ENCODE measurements around the gene CFAP74. TPM values are rescaled to one million over a fixed set of nuclear protein-coding genes. Genes with fewer than 3 reads are reported as not detected.

Gene CFAP74
- total and polyA plus RNA-seq, 5 donors from 2014 or later = not detected

GRCh38 chr1:1928231-1929101 lies 75.1 kb downstream of the CFAP74 start:
- H3K27me3 ChIP-seq (ENCODE audit: control insufficient read depth, insufficient read depth, low read length) = no peaks in the 10 kb centered on the region
- H3K9me3 ChIP-seq (ENCODE audit: control insufficient read depth in 2 of 2, low read length in 2 of 2) = no peaks in the 10 kb centered on the region
- ATAC-seq (ENCODE audit: low read depth in 2 of 2) (no peak), DNase-seq (no peak)
- no peaks in the 10 kb centered on the region for H3K36me3 ChIP-seq (ENCODE audit: control insufficient read depth, insufficient read depth, low read length)
- H3K27me3 Mint-ChIP-seq = no peaks in the 10 kb centered on the region
- H3K4me3 ChIP-seq (ENCODE audit: low read depth, low read length) = no peak overlapping the region
- H3K4me1 Mint-ChIP-seq = no peaks in the 10 kb centered on the region
- H3K4me3 Mint-ChIP-seq = no peak overlapping the region
- H3K27ac ChIP-seq (ENCODE audit: insufficient read depth, low read length, poor library complexity, severe bottlenecking) = no peak overlapping the region
- H3K4me1 ChIP-seq (ENCODE audit: control insufficient read depth, insufficient read depth, low read length, poor library complexity, severe bottlenecking) = no peaks in the 10 kb centered on the region
- H3K27ac Mint-ChIP-seq = no peak overlapping the region
- H3K9me3 Mint-ChIP-seq = peaks cover 0 to 1% (median 0%) of the 10 kb centered on the region in 7 donors
- no peaks in the 10 kb centered on the region for H3K36me3 Mint-ChIP-seq

GRCh38 chr1:1927751-1928150 lies 75.8 kb downstream of the CFAP74 start:
- Histone ChIP-seq H3K4me1 (ENCODE audit: control insufficient read depth, insufficient read depth, low read length, poor library complexity, severe bottlenecking) (no peaks in the 10 kb centered on the region), H3K4me3 (ENCODE audit: low read depth, low read length) (no peak overlapping the region), H3K27me3 (ENCODE audit: control insufficient read depth, insufficient read depth, low read length) (no peaks in the 10 kb centered on the region), H3K27ac (ENCODE audit: insufficient read depth, low read length, poor library complexity, severe bottlenecking) (no peak overlapping the region), H3K36me3 (ENCODE audit: control insufficient read depth, insufficient read depth, low read length) (no peaks in the 10 kb centered on the region), H3K9me3 (ENCODE audit: control insufficient read depth in 2 of 2, low read length in 2 of 2) (no peaks in the 10 kb centered on the region)
- DNase-seq = no peak
- Mint-ChIP-seq H3K36me3 (no peaks in the 10 kb centered on the region), H3K27ac (no peak overlapping the region), H3K9me3 (no peaks in the 10 kb centered on the region), H3K27me3 (no peaks in the 10 kb centered on the region), H3K4me1 (no peaks in the 10 kb centered on the region), H3K4me3 (no peak overlapping the region)
- ATAC-seq (ENCODE audit: low read depth in 2 of 2) = no peak

GRCh38 chr1:1926886-1927660 lies 76.5 kb downstream of the CFAP74 start:
- no peaks in the 10 kb centered on the region for H3K27me3 ChIP-seq (ENCODE audit: control insufficient read depth, insufficient read depth, low read length)
- H3K9me3 ChIP-seq (ENCODE audit: control insufficient read depth in 2 of 2, low read length in 2 of 2) = no peaks in the 10 kb centered on the region
- Mint-ChIP-seq H3K27ac (no peak overlapping the region), H3K36me3 (no peaks in the 10 kb centered on the region), H3K27me3 (no peaks in the 10 kb centered on the region), H3K9me3 (no peaks in the 10 kb centered on the region), H3K4me1 (no peaks in the 10 kb centered on the region), H3K4me3 (no peak overlapping the region)
- no peaks in the 10 kb centered on the region for H3K4me1 ChIP-seq (ENCODE audit: control insufficient read depth, insufficient read depth, low read length, poor library complexity, severe bottlenecking)
- H3K4me3 ChIP-seq (ENCODE audit: low read depth, low read length) = no peak overlapping the region
- H3K36me3 ChIP-seq (ENCODE audit: control insufficient read depth, insufficient read depth, low read length) = no peaks in the 10 kb centered on the region
- ATAC-seq (ENCODE audit: low read depth in 2 of 2) = no peak
- no peak overlapping the region for H3K27ac ChIP-seq (ENCODE audit: insufficient read depth, low read length, poor library complexity, severe bottlenecking)
- no peak for DNase-seq

DNA sequence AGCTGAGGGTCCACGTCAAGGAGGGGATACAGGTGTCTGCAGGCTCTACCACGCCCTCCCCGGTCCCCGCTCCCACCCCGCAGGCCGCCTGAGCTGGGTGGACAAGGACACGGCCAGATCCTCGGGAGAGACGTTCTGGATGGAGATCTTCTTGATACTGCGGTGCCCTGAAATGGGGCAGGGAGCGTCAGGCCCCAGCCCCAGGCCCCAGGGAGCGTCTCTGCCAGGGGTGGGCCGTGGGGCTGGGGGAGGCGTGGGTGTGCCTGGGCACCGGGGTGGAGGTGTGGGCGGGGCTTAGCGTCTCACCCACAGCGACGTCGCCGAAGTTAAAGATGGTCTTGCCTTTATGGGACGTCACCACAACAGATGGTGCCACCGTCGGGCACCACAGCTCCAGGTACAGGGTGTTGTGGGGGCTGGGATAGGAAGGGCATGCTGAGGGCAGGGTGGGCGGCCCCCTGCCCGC lies 77.2 kb downstream of the CFAP74 start:
- no peaks in the 10 kb centered on the region for H3K27me3 Mint-ChIP-seq
- no peak overlapping the region for H3K4me3 Mint-ChIP-seq
- Histone ChIP-seq H3K4me1 (ENCODE audit: control insufficient read depth, insufficient read depth, low read length, poor library complexity, severe bottlenecking) (no peaks in the 10 kb centered on the region), H3K36me3 (ENCODE audit: control insufficient read depth, insufficient read depth, low read length) (no peaks in the 10 kb centered on the region), H3K27me3 (ENCODE audit: control insufficient read depth, insufficient read depth, low read length) (no peaks in the 10 kb centered on the region), H3K4me3 (ENCODE audit: low read depth, low read length) (no peak overlapping the region), H3K9me3 (ENCODE audit: control insufficient read depth in 2 of 2, low read length in 2 of 2) (no peaks in the 10 kb centered on the region), H3K27ac (ENCODE audit: insufficient read depth, low read length, poor library complexity, severe bottlenecking) (no peak overlapping the region)
- no peak overlapping the region for H3K27ac Mint-ChIP-seq
- DNase-seq = no peak
- no peaks in the 10 kb centered on the region for H3K4me1 Mint-ChIP-seq
- H3K9me3 Mint-ChIP-seq = no peaks in the 10 kb centered on the region
- no peak for ATAC-seq (ENCODE audit: low read depth in 2 of 2)
- no peaks in the 10 kb centered on the region for H3K36me3 Mint-ChIP-seq

- no peaks in the 10 kb centered on the region for H3K27me3 Mint-ChIP-seq
- no peak overlapping the region for H3K4me3 Mint-ChIP-seq
- no peaks in the 10 kb centered on the region for H3K9me3 ChIP-seq (ENCODE audit: control insufficient read depth in 2 of 2, low read length in 2 of 2)
- DNase-seq = no peak
- H3K27ac Mint-ChIP-seq = no peak overlapping the region
- H3K4me1 Mint-ChIP-seq = no peaks in the 10 kb centered on the region
- no peak overlapping the region for H3K4me3 ChIP-seq (ENCODE audit: low read depth, low read length)
- no peak for ATAC-seq (ENCODE audit: low read depth in 2 of 2)
- no peaks in the 10 kb centered on the region for H3K4me1 ChIP-seq (ENCODE audit: control insufficient read depth, insufficient read depth, low read length, poor library complexity, severe bottlenecking)
- H3K27me3 ChIP-seq (ENCODE audit: control insufficient read depth, insufficient read depth, low read length) = no peaks in the 10 kb centered on the region
- no peaks in the 10 kb centered on the region for H3K9me3 Mint-ChIP-seq
- no peaks in the 10 kb centered on the region for H3K36me3 Mint-ChIP-seq
- no peak overlapping the region for H3K27ac ChIP-seq (ENCODE audit: insufficient read depth, low read length, poor library complexity, severe bottlenecking)
- no peaks in the 10 kb centered on the region for H3K36me3 ChIP-seq (ENCODE audit: control insufficient read depth, insufficient read depth, low read length)
Measured at GRCh38 chr1:1925437-1926345, 77.9 kb downstream of the CFAP74 start.

- Mint-ChIP-seq H3K4me1 (no peaks in the 10 kb centered on the region), H3K27me3 (no peaks in the 10 kb centered on the region), H3K36me3 (no peaks in the 10 kb centered on the region), H3K4me3 (no peak overlapping the region), H3K9me3 (no peaks in the 10 kb centered on the region), H3K27ac (peak overlapping the region in 1 of 3 donors; percentile 31)
- Histone ChIP-seq H3K4me1 (ENCODE audit: control insufficient read depth, insufficient read depth, low read length, poor library complexity, severe bottlenecking) (peaks cover 1% of the 10 kb centered on the region), H3K36me3 (ENCODE audit: control insufficient read depth, insufficient read depth, low read length) (no peaks in the 10 kb centered on the region), H3K9me3 (ENCODE audit: control insufficient read depth in 2 of 2, low read length in 2 of 2) (no peaks in the 10 kb centered on the region), H3K4me3 (ENCODE audit: low read depth, low read length) (no peak overlapping the region), H3K27ac (ENCODE audit: insufficient read depth, low read length, poor library complexity, severe bottlenecking) (no peak overlapping the region), H3K27me3 (ENCODE audit: control insufficient read depth, insufficient read depth, low read length) (no peaks in the 10 kb centered on the region)
- no peak for ATAC-seq (ENCODE audit: low read depth in 2 of 2)
- DNase-seq = no peak
Measured at GRCh38 chr1:1924849-1925248, 78.7 kb downstream of the CFAP74 start.

DNA sequence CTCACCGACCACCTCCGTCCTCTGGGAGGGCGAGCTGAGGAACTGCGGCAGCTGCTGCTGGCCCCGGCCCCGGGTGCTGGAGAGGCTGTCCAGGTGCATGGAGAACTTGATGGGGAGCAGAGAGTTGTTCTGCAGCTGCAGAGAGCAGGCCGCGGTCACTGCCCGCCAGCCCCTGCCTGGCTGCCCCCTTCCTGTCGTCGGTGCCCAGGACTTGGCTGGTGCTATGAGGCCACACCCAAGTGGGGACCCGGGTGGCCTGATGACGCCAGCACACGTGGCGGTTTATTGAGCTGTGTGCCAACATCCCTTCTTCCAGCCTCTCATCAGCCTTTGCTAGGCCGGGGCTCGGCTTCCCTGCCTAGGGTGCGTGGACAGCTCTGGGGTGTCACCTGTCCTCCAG lies 79.2 kb downstream of the CFAP74 start:
- no peaks in the 10 kb centered on the region for H3K36me3 ChIP-seq (ENCODE audit: control insufficient read depth, insufficient read depth, low read length)
- no peak overlapping the region for H3K4me3 Mint-ChIP-seq
- no peaks in the 10 kb centered on the region for H3K9me3 ChIP-seq (ENCODE audit: control insufficient read depth in 2 of 2, low read length in 2 of 2)
- H3K36me3 Mint-ChIP-seq = no peaks in the 10 kb centered on the region
- H3K9me3 Mint-ChIP-seq = no peaks in the 10 kb centered on the region
- H3K27ac Mint-ChIP-seq = no peak overlapping the region
- H3K4me3 ChIP-seq (ENCODE audit: low read depth, low read length) = no peak overlapping the region
- peaks cover 0 to 2% (median 0%) of the 10 kb centered on the region in 4 donors for H3K4me1 Mint-ChIP-seq
- ATAC-seq (ENCODE audit: low read depth in 2 of 2) (no peak), DNase-seq (no peak)
- peaks cover 5% of the 10 kb centered on the region for H3K4me1 ChIP-seq (ENCODE audit: control insufficient read depth, insufficient read depth, low read length, poor library complexity, severe bottlenecking)
- H3K27me3 ChIP-seq (ENCODE audit: control insufficient read depth, insufficient read depth, low read length) = no peaks in the 10 kb centered on the region
- peaks cover 2% of the 10 kb centered on the region for H3K27me3 Mint-ChIP-seq
- H3K27ac ChIP-seq (ENCODE audit: insufficient read depth, low read length, poor library complexity, severe bottlenecking) = no peak overlapping the region
